Ishikawa (cell line): ENCODE measurements around the gene PTPN14.

Experiments used
- CEBPB ChIP-seq: IDR thresholded peaks from 2 replicates; pipeline ENCODE4 v1.6.1; 2012
- CREB1 ChIP-seq: IDR thresholded peaks from 2 replicates; pipeline ENCODE4 v1.6.1; 2012; ENCODE audit warnings: low read depth
- EGR1 ChIP-seq: IDR thresholded peaks from 2 replicates; pipeline ENCODE4 v1.6.1; 2012
- EP300 ChIP-seq: IDR thresholded peaks from 2 replicates; pipeline ENCODE4 v1.6.1; 2012; ENCODE audit warnings: borderline replicate concordance
- FOXM1 ChIP-seq: IDR thresholded peaks from 2 replicates; pipeline ENCODE4 v1.6.1; 2012; ENCODE audit warnings: low read depth, borderline replicate concordance
- NFIC ChIP-seq: IDR thresholded peaks from 2 replicates; pipeline ENCODE4 v1.6.1; 2012
- RAD21 ChIP-seq: IDR thresholded peaks from 2 replicates; pipeline ENCODE4 v1.6.1; 2012; ENCODE audit warnings: low read depth
- REST ChIP-seq: IDR thresholded peaks from 2 replicates; pipeline ENCODE4 v1.6.1; 2012; ENCODE audit warnings: low read depth, mild to moderate bottlenecking
- TAF1 ChIP-seq: IDR thresholded peaks from 2 replicates; pipeline ENCODE4 v1.6.1; 2012; ENCODE audit warnings: low read depth, mild to moderate bottlenecking
- TCF12 ChIP-seq: IDR thresholded peaks from 2 replicates; pipeline ENCODE4 v1.6.1; 2012; ENCODE audit warnings: low read depth
- TEAD4 ChIP-seq: IDR thresholded peaks from 2 replicates; pipeline ENCODE4 v1.6.1; 2012
- YY1 ChIP-seq: IDR thresholded peaks from 2 replicates; pipeline ENCODE4 v1.6.1; 2012; ENCODE audit warnings: low read depth
- ZBTB7A ChIP-seq: IDR thresholded peaks from 2 replicates; pipeline ENCODE4 v1.6.1; 2012; ENCODE audit warnings: low read depth
- TF ChIP-seq, protein P1 (sequence below): IDR thresholded peaks from 2 replicates; pipeline ENCODE4 v1.6.1; 2012
- TF ChIP-seq, protein P2 (sequence below): IDR thresholded peaks from 2 replicates; pipeline ENCODE4 v1.6.1; 2012

The PTPN14 gene

GRCh38 chr1:214379236-214379970, 172.0 kb downstream of the PTPN14 start:
- no peak for TF ChIP-seq RAD21

DNA sequence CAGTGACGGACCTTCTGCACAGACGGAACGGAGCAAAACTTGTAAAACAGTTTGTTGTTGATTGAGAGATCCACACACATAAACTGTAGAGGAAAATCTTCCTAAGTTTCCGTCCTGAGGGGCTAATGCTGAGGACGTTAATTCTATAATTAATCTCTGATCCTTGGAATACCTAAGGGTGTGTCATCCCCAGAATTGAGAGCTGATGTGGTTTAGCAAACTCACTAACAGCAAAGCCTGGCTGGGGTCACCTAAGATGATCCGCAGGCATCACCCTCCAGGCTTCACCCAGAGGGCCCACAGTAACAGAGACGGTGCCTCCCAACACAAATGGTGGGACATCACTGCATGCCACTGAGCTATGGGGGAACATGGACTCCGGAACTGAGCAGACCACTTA, 172.9 kb downstream of the PTPN14 start:
- TF ChIP-seq, protein P1, sequence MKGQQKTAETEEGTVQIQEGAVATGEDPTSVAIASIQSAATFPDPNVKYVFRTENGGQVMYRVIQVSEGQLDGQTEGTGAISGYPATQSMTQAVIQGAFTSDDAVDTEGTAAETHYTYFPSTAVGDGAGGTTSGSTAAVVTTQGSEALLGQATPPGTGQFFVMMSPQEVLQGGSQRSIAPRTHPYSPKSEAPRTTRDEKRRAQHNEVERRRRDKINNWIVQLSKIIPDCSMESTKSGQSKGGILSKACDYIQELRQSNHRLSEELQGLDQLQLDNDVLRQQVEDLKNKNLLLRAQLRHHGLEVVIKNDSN, result no peak
- TF ChIP-seq FOXM1 (no peak), YY1 (no peak), EP300 (no peak), TEAD4 (no peak), CREB1 (no peak), ZBTB7A (no peak), CEBPB (no peak), NFIC (no peak), RAD21 (no peak), TCF12 (no peak), REST (no peak), TAF1 (no peak), EGR1 (no peak)
- TF ChIP-seq, protein P2, sequence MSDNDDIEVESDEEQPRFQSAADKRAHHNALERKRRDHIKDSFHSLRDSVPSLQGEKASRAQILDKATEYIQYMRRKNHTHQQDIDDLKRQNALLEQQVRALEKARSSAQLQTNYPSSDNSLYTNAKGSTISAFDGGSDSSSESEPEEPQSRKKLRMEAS, result no peak

DNA sequence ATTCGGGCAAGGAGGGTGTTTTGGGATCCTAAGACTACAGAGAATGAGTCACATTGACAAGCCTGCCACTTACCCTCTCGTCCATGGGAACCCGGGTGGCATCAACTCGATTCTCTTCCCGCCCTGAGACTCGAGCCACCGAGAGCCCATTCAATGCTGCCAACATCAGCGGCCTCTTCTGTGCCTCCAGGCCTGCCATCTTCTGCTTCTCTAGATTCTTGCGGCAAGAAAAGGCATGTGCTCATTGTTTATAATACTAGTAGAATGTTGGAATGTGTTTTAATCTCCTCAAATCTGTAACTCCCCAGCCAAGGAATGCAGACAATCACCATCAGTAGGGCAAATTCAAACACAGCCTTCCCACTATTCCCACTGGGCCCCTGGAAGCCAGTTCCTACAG, 173.5 kb downstream of the PTPN14 start:
- TF ChIP-seq EP300 (no peak), EGR1 (no peak), CREB1 (no peak), CEBPB (no peak), TCF12 (no peak), FOXM1 (no peak)
- TF ChIP-seq, protein P1, result no peak

DNA sequence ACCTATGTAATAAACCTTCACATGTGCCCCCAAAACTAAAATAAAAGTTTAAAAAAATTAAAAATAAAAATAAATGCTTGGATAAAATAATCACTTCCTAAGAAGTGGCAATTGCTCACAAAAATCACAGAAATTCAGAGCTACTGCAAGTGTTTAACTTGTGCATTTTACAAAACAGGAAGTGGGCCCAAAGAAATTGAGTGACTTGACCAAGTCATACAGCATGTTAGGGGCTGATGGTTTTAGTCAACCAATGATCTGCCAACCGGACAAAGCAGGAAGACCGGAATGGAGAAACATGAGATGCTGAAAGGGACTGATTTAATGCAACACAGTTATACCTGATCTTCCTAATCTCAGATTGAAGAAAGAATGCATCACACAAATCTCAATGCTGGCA, 173.9 kb downstream of the PTPN14 start:
- TF ChIP-seq EGR1 (no peak), CEBPB (no peak), CREB1 (no peak), YY1 (no peak)
- TF ChIP-seq, protein P1, result no peak

DNA sequence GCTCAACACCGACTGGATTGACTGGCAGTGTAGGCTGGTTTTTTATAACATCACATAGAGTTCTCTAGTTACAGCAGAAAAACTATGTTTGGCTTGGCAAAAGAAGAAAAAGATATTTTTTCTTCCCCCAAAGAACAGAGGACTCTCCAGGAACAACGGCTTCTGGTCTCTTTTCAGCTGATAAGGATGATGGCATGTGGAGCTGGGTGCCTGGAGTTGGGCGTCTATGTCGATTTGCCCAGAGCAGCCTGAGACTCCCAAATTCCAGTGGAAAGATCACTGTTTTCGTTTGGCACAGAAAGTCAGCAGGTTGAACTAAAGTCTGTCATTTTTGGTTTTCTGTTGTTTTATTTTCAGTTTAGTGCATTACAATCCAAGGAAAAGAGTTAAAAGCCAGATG, 179.3 kb downstream of the PTPN14 start:
- TF ChIP-seq NFIC, result no peak
- TF ChIP-seq, protein P1, result no peak
- no peak for TF ChIP-seq RAD21
- no peak for TF ChIP-seq TAF1
- TF ChIP-seq TCF12, result no peak
- TF ChIP-seq FOXM1, result no peak
- TF ChIP-seq CEBPB, result no peak
- TF ChIP-seq, protein P2, result no peak
- TF ChIP-seq YY1, result no peak
- no peak for TF ChIP-seq CREB1
- no peak for TF ChIP-seq EGR1
- no peak for TF ChIP-seq EP300
- TF ChIP-seq TEAD4, result no peak
- TF ChIP-seq REST, result no peak
- no peak for TF ChIP-seq ZBTB7A

- TF ChIP-seq EP300, result no peak
- TF ChIP-seq ZBTB7A, result no peak
- TF ChIP-seq, protein P2, result no peak
- TF ChIP-seq EGR1, result no peak
- TF ChIP-seq TCF12, result no peak
- TF ChIP-seq TEAD4, result no peak
- no peak for TF ChIP-seq CEBPB
- TF ChIP-seq FOXM1, result no peak
- no peak for TF ChIP-seq TAF1
- TF ChIP-seq YY1, result no peak
- no peak for TF ChIP-seq RAD21
- TF ChIP-seq NFIC, result no peak
- TF ChIP-seq CREB1, result no peak
These were observed 180.8 kb downstream of the PTPN14 start for GRCh38 chr1:214370615-214371014.
